H1 (cell line): ENCODE measurements around the gene DCTN5. TPM values are rescaled to one million over a fixed set of nuclear protein-coding genes. Genes with fewer than 3 reads are reported as not detected.

ENCODE experiments used
- SRF ChIP-seq: IDR thresholded peaks from 2 replicates; pipeline ENCODE4 v1.6.1; 2011; ENCODE audit warnings: mild to moderate bottlenecking, low read depth, low read length, moderate library complexity
- polyA plus RNA-seq, 7 experiments: library from polyadenylated mRNA; depleted of rRNA in 3 of 7; stranded (reverse) in 5 of 7; unstranded in 2 of 7; fragments of >200 nt in 5 of 7; fragments of 200-250 nt in 2 of 7; gene quantifications; 1 replicate in 5 of 7; 2 replicates in 1 of 7; 4 replicates in 1 of 7; pipeline versions ENCODE4 v1.2.1 to v1.2.3, GENCODE V29; 2011 to 2013; ENCODE audit warnings: missing spikeins in 2 of 7, mixed read lengths in 2 of 7
- total RNA-seq: library from RNA; stranded (reverse); fragmentation: NEBNext Ultra II Directional; extraction: Animal tissue kit (Norgen Biotek cat#: 25700); gene quantifications from 2 replicates; pipeline ENCODE4 v1.2.1, GENCODE V29; 2021

Gene DCTN5
- total and polyA plus RNA-seq, 2 of the 8 experiments (the other 6 are each of a cell fraction or from before 2014, with no cell fraction given), result 36.0 to 74.0 TPM

DNA sequence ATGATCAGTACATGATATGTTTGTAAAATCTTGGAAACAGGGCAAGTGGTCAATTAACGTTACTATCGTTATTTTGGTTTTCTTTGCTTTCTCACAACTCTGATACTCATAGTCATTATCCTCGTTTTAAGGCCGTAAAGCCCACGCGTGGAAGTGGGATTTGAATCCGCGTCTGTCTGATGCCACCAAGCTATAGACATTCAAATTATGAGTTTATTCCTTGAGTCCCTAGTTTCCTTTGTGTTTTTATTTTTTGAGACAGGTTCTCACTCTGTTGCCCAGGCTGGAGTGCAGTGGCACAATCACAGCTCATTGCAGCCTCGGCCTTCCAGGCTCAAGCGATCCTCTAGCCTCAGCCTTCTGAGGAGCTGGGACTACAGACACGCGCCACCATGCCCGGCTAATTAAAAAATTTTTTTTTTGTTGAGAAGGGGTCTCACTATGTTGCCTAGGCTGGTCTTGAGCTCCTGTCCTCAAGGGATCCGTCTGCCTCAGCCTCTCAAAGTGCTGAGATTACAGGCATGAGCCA, 1.0 kb downstream of the DCTN5 start (continued):
- TF ChIP-seq SRF, result no peak
